HCT116 (cell line): ENCODE measurements around the gene ARHGAP9. TPM values are rescaled to one million over a fixed set of nuclear protein-coding genes. Genes with fewer than 3 reads are reported as not detected.

Experiments used
- ATAC-seq: fragments of 200-7000 bp; cut with Tn5 transposase; 2 replicates; pipeline ENCODE4 v1.9.1; 2020; ENCODE audit warnings: mild to moderate bottlenecking, moderate library complexity
- BruUV-seq: library from RNA; stranded (reverse); fragments of 400-500 nt; replicated peaks from 2 replicates; lab custom pipeline; 2021; lab: Mats Ljungman, UMichigan
- CTCF ChIA-PET: fragments of 300-600 bp; sonication (Branson Sonifier 250); formaldehyde crosslinking; loops from one replicate; lab custom pipeline; 2021; ENCODE audit warnings: antibody characterized with exemption; lab: Charles Lee
- POLR2A ChIA-PET: fragments of 300-600, 350-600 bp; sonication (Branson Sonifier 250); formaldehyde crosslinking; loops from one replicate; lab custom pipeline; 2021; ENCODE audit warnings: antibody characterized with exemption; lab: Charles Lee
- RAD21 ChIA-PET, 2 experiments: fragments of 300-600 bp; sonication (Branson Sonifier 250); formaldehyde crosslinking; loops; one replicate each; lab custom pipeline; 2023; ENCODE audit warnings: low total read pairs in 2 of 2; ENCODE audit not compliant: uncharacterized antibody in 2 of 2, unreplicated experiment in 2 of 2, low non-redundant PET in 1 of 2; lab: Charles Lee
- DNase-seq: peaks from one replicate; pipeline ENCODE4 v3.0.0-alpha.2; 2010; ENCODE audit warnings: low read depth, low spot score
- H2AFZ ChIP-seq: fragments of 200-600 bp; shearing (Covaris generic), sonication (generic); 2 replicates; pipeline ENCODE4 v1.6.1; 2017; ENCODE audit warnings: low read depth, mixed run types, mixed read lengths, antibody characterized with exemption, low read length; ENCODE audit not compliant: poor library complexity, severe bottlenecking
- H3K27ac ChIP-seq: 2 replicates; pipeline ENCODE4 v1.5.1; 2012; ENCODE audit warnings: low read depth, low read length
- H3K27me3 ChIP-seq: fragments of 200-600 bp; sonication (generic); 2 replicates; pipeline ENCODE4 v1.6.1; 2016; ENCODE audit warnings: mixed run types, low read length, mixed read lengths; ENCODE audit not compliant: insufficient read depth
- H3K36me3 ChIP-seq, 2 experiments: fragments of 200-500 bp in 1 of 2; fragments of 200-600 bp in 1 of 2; sonication (Bioruptor generic) in 1 of 2; sonication (generic) in 1 of 2; 2 replicates each; pipeline versions ENCODE4 v1.5.1 to v1.6.1; 2014 to 2016; ENCODE audit warnings: low read length in 2 of 2, inconsistent platforms in 1 of 2, mixed read lengths in 1 of 2, mixed run types in 1 of 2; ENCODE audit not compliant: insufficient read depth in 2 of 2, control insufficient read depth in 1 of 2
- H3K4me1 ChIP-seq, 2 experiments: fragments of 200-600 bp in 1 of 2; sonication (generic) in 1 of 2; 2 replicates each; pipeline versions ENCODE4 v1.5.1 to v1.6.1; 2012 to 2017; ENCODE audit warnings: low read length in 2 of 2, inconsistent platforms in 1 of 2, mild to moderate bottlenecking in 1 of 2, mixed read lengths in 1 of 2, mixed run types in 1 of 2, moderate library complexity in 1 of 2; ENCODE audit not compliant: insufficient read depth in 2 of 2, control insufficient read depth in 1 of 2
- H3K4me2 ChIP-seq: fragments of 200-600 bp; sonication (generic); 2 replicates; pipeline ENCODE4 v1.6.1; 2017; ENCODE audit warnings: mixed run types, low read length, mixed read lengths
- H3K4me3 ChIP-seq, 2 experiments: fragments of 200-600 bp in 1 of 2; sonication (generic) in 1 of 2; replicated peaks in 1 of 2; 2 replicates each; pipeline ENCODE4 v1.5.1; 2011 to 2016; ENCODE audit warnings: low read length in 2 of 2, control low read depth in 1 of 2, low read depth in 1 of 2, mild to moderate bottlenecking in 1 of 2, mixed read lengths in 1 of 2, mixed run types in 1 of 2
- H3K79me2 ChIP-seq: fragments of 200-600 bp; sonication (generic); 2 replicates; pipeline ENCODE4 v1.6.1; 2017; ENCODE audit warnings: mild to moderate bottlenecking, mixed run types, low read length, moderate library complexity, mixed read lengths; ENCODE audit not compliant: insufficient read depth
- H3K9ac ChIP-seq: fragments of 200-600 bp; sonication (generic); 2 replicates; pipeline ENCODE4 v1.6.1; 2016; ENCODE audit warnings: low read length, mixed read lengths
- H3K9me2 ChIP-seq: fragments of 200-600 bp; sonication (generic), shearing (Covaris generic); 2 replicates; pipeline ENCODE4 v1.6.1; 2017; ENCODE audit warnings: mixed run types, mild to moderate bottlenecking, moderate library complexity; ENCODE audit not compliant: insufficient read depth
- H3K9me3 ChIP-seq, 2 experiments: fragments of 200-500 bp in 1 of 2; fragments of 200-600 bp in 1 of 2; sonication (Bioruptor generic) in 1 of 2; sonication (generic) in 1 of 2; 2 replicates each; pipeline ENCODE4 v1.6.1; 2014 to 2017; ENCODE audit warnings: low read length in 2 of 2, mixed read lengths in 2 of 2, inconsistent platforms in 1 of 2, low read depth in 1 of 2, mild to moderate bottlenecking in 1 of 2, mixed run types in 1 of 2, moderate library complexity in 1 of 2; ENCODE audit not compliant: control insufficient read depth in 1 of 2, insufficient read depth in 1 of 2
- H4K20me1 ChIP-seq: fragments of 200-600 bp; sonication (generic), shearing (Covaris generic); 2 replicates; pipeline ENCODE4 v1.6.1; 2017; ENCODE audit warnings: mixed run types, mild to moderate bottlenecking, moderate library complexity; ENCODE audit not compliant: insufficient read depth
- EGR1 ChIP-seq: IDR thresholded peaks from 2 replicates; pipeline ENCODE4 v1.6.1; 2012; ENCODE audit warnings: low read depth
- EZH2phosphoT487 ChIP-seq: fragments of 200-600 bp; IDR thresholded peaks from 2 replicates; pipeline ENCODE4 v1.6.1; 2018; ENCODE audit warnings: antibody characterized with exemption, borderline replicate concordance
- FOSL1 ChIP-seq: IDR thresholded peaks from 2 replicates; pipeline ENCODE4 v1.6.1; 2012; ENCODE audit warnings: low read depth
- POLR2A ChIP-seq: IDR thresholded peaks from 2 replicates; pipeline ENCODE4 v1.7.0; 2011; ENCODE audit warnings: borderline replicate concordance; ENCODE audit not compliant: insufficient read depth, insufficient read length; ENCODE audit errors: extremely low read depth
- POLR2AphosphoS5 ChIP-seq: IDR thresholded peaks from 2 replicates; pipeline ENCODE4 v1.6.1; 2011; ENCODE audit warnings: mild to moderate bottlenecking, low read depth, low read length, moderate library complexity
- YY1 ChIP-seq: IDR thresholded peaks from 2 replicates; pipeline ENCODE4 v1.6.1; 2011; ENCODE audit warnings: low read length, low read depth, moderate library complexity, mild to moderate bottlenecking; ENCODE audit not compliant: insufficient replicate concordance; ENCODE audit errors: extremely low read depth
- ZFX ChIP-seq: fragments of 450-650 bp; IDR thresholded peaks from 2 replicates; pipeline ENCODE4 v1.6.1; 2017
- intact Hi-C: fragments of 100-400 bp; cut with micrococcal nuclease; formaldehyde crosslinking; loops from 2 replicates; pipeline ENCODE4 v1.10.0; 2022
- total RNA-seq: library from RNA; stranded (reverse); gene quantifications from one replicate; pipeline ENCODE4 v1.2.1, GENCODE V29; 2021; ENCODE audit not compliant: unreplicated experiment
- TF ChIP-seq, protein P1 (sequence below): IDR thresholded peaks from 2 replicates; pipeline ENCODE4 v1.6.1; 2012

Gene ARHGAP9
- total RNA-seq, 1 experiment from 2014 or later = 0.84 TPM

DNA sequence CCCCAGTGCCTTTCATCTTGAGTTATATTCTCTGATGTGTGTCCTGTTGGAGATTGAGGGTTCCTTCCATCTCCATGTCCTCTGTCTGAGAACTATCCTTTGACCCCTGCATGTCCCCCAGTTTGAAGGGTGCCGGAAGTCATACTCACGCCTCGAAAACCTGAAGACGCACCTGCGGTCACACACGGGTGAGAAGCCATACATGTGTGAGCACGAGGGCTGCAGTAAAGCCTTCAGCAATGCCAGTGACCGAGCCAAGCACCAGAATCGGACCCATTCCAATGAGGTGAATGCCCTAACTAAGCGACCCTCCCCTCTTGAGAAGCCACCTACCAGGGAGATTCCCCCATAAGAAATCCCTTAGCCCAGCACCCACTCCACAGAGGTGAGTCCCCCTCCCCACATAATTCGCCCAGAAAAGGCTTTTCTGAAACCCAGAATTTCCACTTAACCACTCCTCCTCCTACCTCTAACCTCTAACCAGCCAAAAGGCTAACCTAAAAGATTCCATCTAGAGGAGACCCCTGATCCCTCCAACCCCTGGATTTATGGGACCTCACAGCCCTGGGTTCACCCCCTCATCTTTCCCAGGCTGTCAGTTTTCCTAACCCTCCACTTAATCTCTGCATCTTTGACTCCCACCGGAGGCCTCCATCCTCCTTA lies 12.3 kb downstream of the ARHGAP9 start:
- no TSS peak for BruUV-seq
- intact Hi-C loops = no loop called here
- ATAC-seq = no peak

DNA sequence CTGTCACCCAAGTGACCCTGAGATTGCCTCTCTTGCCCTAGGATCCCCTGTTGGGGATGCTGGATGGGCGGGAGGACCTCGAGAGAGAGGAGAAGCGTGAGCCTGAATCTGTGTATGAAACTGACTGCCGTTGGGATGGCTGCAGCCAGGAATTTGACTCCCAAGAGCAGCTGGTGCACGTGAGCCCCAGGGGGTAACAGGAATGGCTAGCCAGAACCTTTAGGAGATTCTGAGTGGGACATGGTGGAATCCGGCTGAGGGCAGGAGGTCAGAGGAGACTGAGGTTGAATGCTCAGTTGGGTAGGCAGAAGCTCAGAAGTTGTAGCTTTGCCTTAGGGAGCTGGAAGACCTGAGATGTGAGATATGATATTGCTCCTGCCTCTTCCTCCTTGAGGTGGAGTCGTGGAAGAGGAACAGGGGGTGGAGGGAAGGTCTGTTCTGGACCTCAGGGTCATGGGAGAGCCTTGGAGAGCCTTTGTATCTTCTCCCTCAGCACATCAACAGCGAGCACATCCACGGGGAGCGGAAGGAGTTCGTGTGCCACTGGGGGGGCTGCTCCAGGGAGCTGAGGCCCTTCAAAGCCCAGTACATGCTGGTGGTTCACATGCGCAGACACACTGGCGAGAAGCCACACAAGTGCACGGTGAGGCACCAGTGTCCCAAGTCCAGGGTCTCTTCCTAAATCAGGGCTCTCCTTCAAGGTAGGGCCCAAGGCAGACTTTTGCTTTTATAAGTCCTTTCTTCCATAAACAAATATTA lies 13.7 kb downstream of the ARHGAP9 start:
- no TSS peak for BruUV-seq
- CTCF ChIA-PET = no interaction called here
- H3K27me3 ChIP-seq = peaks cover 21% of the 10 kb centered on the region

More for the DNA sequence above, 12.3 kb downstream of the ARHGAP9 start:
- CTCF ChIA-PET = no interaction called here
- Histone ChIP-seq H3K4me3 (no peak overlapping the region), H3K27me3 (peaks cover 24% of the 10 kb centered on the region), H3K79me2 (no peaks in the 10 kb centered on the region), H3K4me2 (no peak overlapping the region), H2AFZ (no peak overlapping the region), H3K9me2 (no peaks in the 10 kb centered on the region), H3K36me3 (no peaks in the 10 kb centered on the region), H4K20me1 (no peaks in the 10 kb centered on the region), H3K27ac (no peak overlapping the region), H3K9ac (no peak overlapping the region), H3K4me1 (peaks cover 0 to 9% of the 10 kb centered on the region in 2 experiments; a peak in 3 of 4 replicates), H3K9me3 (no peaks in the 10 kb centered on the region)
- no peak for DNase-seq
- POLR2A ChIA-PET = no interaction called here
- RAD21 ChIA-PET = no interaction called here
- TF ChIP-seq FOSL1 (no peak), EZH2phosphoT487 (no peak), ZFX (no peak), YY1 (no peak), POLR2AphosphoS5 (no peak), POLR2A (no peak)
- TF ChIP-seq, protein P1, sequence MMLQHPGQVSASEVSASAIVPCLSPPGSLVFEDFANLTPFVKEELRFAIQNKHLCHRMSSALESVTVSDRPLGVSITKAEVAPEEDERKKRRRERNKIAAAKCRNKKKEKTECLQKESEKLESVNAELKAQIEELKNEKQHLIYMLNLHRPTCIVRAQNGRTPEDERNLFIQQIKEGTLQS = no peak

More for the DNA sequence above, 13.7 kb downstream of the ARHGAP9 start:
- Histone ChIP-seq H4K20me1 (no peaks in the 10 kb centered on the region), H3K79me2 (no peaks in the 10 kb centered on the region), H3K27ac (no peak overlapping the region), H2AFZ (no peak overlapping the region), H3K9me3 (no peaks in the 10 kb centered on the region), H3K9ac (no peak overlapping the region), H3K4me2 (no peak overlapping the region), H3K36me3 (no peaks in the 10 kb centered on the region), H3K4me3 (no peak overlapping the region), H3K4me1 (peaks cover 3 to 23% of the 10 kb centered on the region in 2 experiments), H3K9me2 (no peaks in the 10 kb centered on the region)
- intact Hi-C loops = no loop called here
- DNase-seq (no peak), ATAC-seq (no peak)
- POLR2A ChIA-PET = no interaction called here
- RAD21 ChIA-PET = no interaction called here
- TF ChIP-seq EGR1 = no peak
